ENCODE results near the gene CCDC15. TPM values are rescaled to one million over a fixed set of nuclear protein-coding genes. Genes with fewer than 3 reads are reported as not detected.

CCDC15 gene
- total RNA-seq, 2 donors from 2014 or later, result 0.91 to 1.3 TPM

GRCh38 chr11:124934862-124935547 is 19.0 kb upstream of the CCDC15 start:
- no peaks in the 10 kb centered on the region for H3K9me3 ChIP-seq (ENCODE audit: control insufficient read depth, low read length, poor library complexity, severe bottlenecking)
- Mint-ChIP-seq H3K27me3 (peaks cover 34% of the 10 kb centered on the region), H3K27ac (no peak overlapping the region), H3K4me1 (peaks cover 5% of the 10 kb centered on the region), H3K4me3 (no peak overlapping the region), H3K36me3 (ENCODE audit: low read depth) (peaks cover 3% of the 10 kb centered on the region)
- ATAC-seq, result no peak
- DNase-seq, result no peak

GRCh38 chr11:124935548-124936514 is 18.2 kb upstream of the CCDC15 start, which contains the start of gene HEPACAM:
TSS of gene HEPACAM (minus strand) at chr11:124936047. CDS start at chr11:124936006, 41 bp downstream.
- ATAC-seq (no peak), DNase-seq (no peak)
- Mint-ChIP-seq H3K27me3 (peaks cover 41% of the 10 kb centered on the region), H3K27ac (no peak within 1 kb of the TSS), H3K4me3 (no peak within 1 kb of the TSS), H3K4me1 (peaks cover 1% of the 10 kb centered on the region), H3K36me3 (ENCODE audit: low read depth) (peaks cover 3% of the 10 kb centered on the region)
- no peaks in the 10 kb centered on the region for H3K9me3 ChIP-seq (ENCODE audit: control insufficient read depth, low read length, poor library complexity, severe bottlenecking)

- no peaks in the 10 kb centered on the region for H3K9me3 ChIP-seq (ENCODE audit: control insufficient read depth, low read length, poor library complexity, severe bottlenecking)
- peaks cover 3% of the 10 kb centered on the region for H3K36me3 Mint-ChIP-seq (ENCODE audit: low read depth)
- DNase-seq (no peak), ATAC-seq (no peak)
- no peak overlapping the region for H3K4me3 Mint-ChIP-seq
- H3K4me1 Mint-ChIP-seq, result no peaks in the 10 kb centered on the region
- no peak overlapping the region for H3K27ac Mint-ChIP-seq
- H3K27me3 Mint-ChIP-seq, result peaks cover 48% of the 10 kb centered on the region
Measured at GRCh38 chr11:124937336-124937935, 16.6 kb upstream of the CCDC15 start.

GRCh38 chr11:124938206-124938765 is 15.7 kb upstream of the CCDC15 start:
- ATAC-seq, result no peak
- H3K4me3 Mint-ChIP-seq, result no peak overlapping the region
- H3K27ac Mint-ChIP-seq, result no peak overlapping the region
- peaks cover 3% of the 10 kb centered on the region for H3K36me3 Mint-ChIP-seq (ENCODE audit: low read depth)
- no peak for DNase-seq
- H3K4me1 Mint-ChIP-seq, result peaks cover 2% of the 10 kb centered on the region
- H3K27me3 Mint-ChIP-seq, result peaks cover 52% of the 10 kb centered on the region
- no peaks in the 10 kb centered on the region for H3K9me3 ChIP-seq (ENCODE audit: control insufficient read depth, low read length, poor library complexity, severe bottlenecking)

GRCh38 chr11:124938970-124939369 is 15.0 kb upstream of the CCDC15 start:
- H3K27me3 Mint-ChIP-seq, result peaks cover 52% of the 10 kb centered on the region
- peaks cover 3% of the 10 kb centered on the region for H3K36me3 Mint-ChIP-seq (ENCODE audit: low read depth)
- no peaks in the 10 kb centered on the region for H3K9me3 ChIP-seq (ENCODE audit: control insufficient read depth, low read length, poor library complexity, severe bottlenecking)
- no peak overlapping the region for H3K4me3 Mint-ChIP-seq
- H3K4me1 Mint-ChIP-seq, result peaks cover 5% of the 10 kb centered on the region
- no peak for DNase-seq
- H3K27ac Mint-ChIP-seq, result no peak overlapping the region
- no peak for ATAC-seq

GRCh38 chr11:124941703-124942102 is 12.3 kb upstream of the CCDC15 start:
- DNase-seq, result no peak
- peaks cover 3% of the 10 kb centered on the region for H3K36me3 Mint-ChIP-seq (ENCODE audit: low read depth)
- ATAC-seq, result no peak
- H3K4me1 Mint-ChIP-seq, result peaks cover 5% of the 10 kb centered on the region
- peaks cover 40% of the 10 kb centered on the region for H3K27me3 Mint-ChIP-seq
- H3K4me3 Mint-ChIP-seq, result no peak overlapping the region
- no peaks in the 10 kb centered on the region for H3K9me3 ChIP-seq (ENCODE audit: control insufficient read depth, low read length, poor library complexity, severe bottlenecking)
- H3K27ac Mint-ChIP-seq, result no peak overlapping the region

GRCh38 chr11:124942466-124943253 is 11.3 kb upstream of the CCDC15 start:
- no peak overlapping the region for H3K4me3 Mint-ChIP-seq
- H3K4me1 Mint-ChIP-seq, result peaks cover 5% of the 10 kb centered on the region
- peak overlapping the region; percentile 49 for H3K27ac Mint-ChIP-seq
- no peak for ATAC-seq
- no peaks in the 10 kb centered on the region for H3K9me3 ChIP-seq (ENCODE audit: control insufficient read depth, low read length, poor library complexity, severe bottlenecking)
- peaks cover 32% of the 10 kb centered on the region for H3K27me3 Mint-ChIP-seq
- H3K36me3 Mint-ChIP-seq (ENCODE audit: low read depth), result peaks cover 3% of the 10 kb centered on the region
- no peak for DNase-seq

GRCh38 chr11:124943254-124943616 is 10.8 kb upstream of the CCDC15 start:
- H3K27me3 Mint-ChIP-seq, result peaks cover 26% of the 10 kb centered on the region
- peaks cover 3% of the 10 kb centered on the region for H3K36me3 Mint-ChIP-seq (ENCODE audit: low read depth)
- H3K4me3 Mint-ChIP-seq, result no peak overlapping the region
- H3K9me3 ChIP-seq (ENCODE audit: control insufficient read depth, low read length, poor library complexity, severe bottlenecking), result no peaks in the 10 kb centered on the region
- peaks cover 5% of the 10 kb centered on the region for H3K4me1 Mint-ChIP-seq
- no peak for ATAC-seq
- no peak for DNase-seq
- H3K27ac Mint-ChIP-seq, result no peak overlapping the region

GRCh38 chr11:124943741-124944140 is 10.3 kb upstream of the CCDC15 start:
- Mint-ChIP-seq H3K4me3 (no peak overlapping the region), H3K27ac (peak overlapping the region; percentile 60), H3K27me3 (peaks cover 23% of the 10 kb centered on the region), H3K36me3 (ENCODE audit: low read depth) (peaks cover 2% of the 10 kb centered on the region), H3K4me1 (peaks cover 5% of the 10 kb centered on the region)
- no peaks in the 10 kb centered on the region for H3K9me3 ChIP-seq (ENCODE audit: control insufficient read depth, low read length, poor library complexity, severe bottlenecking)
- DNase-seq, result no peak
- no peak for ATAC-seq

GRCh38 chr11:124944565-124944964 is 9.4 kb upstream of the CCDC15 start:
- DNase-seq, result no peak
- peaks cover 5% of the 10 kb centered on the region for H3K4me1 Mint-ChIP-seq
- H3K27me3 Mint-ChIP-seq, result peaks cover 18% of the 10 kb centered on the region
- H3K36me3 Mint-ChIP-seq (ENCODE audit: low read depth), result peaks cover 2% of the 10 kb centered on the region
- peak overlapping the region; percentile 60 for H3K27ac Mint-ChIP-seq
- no peak overlapping the region for H3K4me3 Mint-ChIP-seq
- no peak for ATAC-seq
- H3K9me3 ChIP-seq (ENCODE audit: control insufficient read depth, low read length, poor library complexity, severe bottlenecking), result no peaks in the 10 kb centered on the region

- ATAC-seq (no peak), DNase-seq (no peak)
- H3K9me3 ChIP-seq (ENCODE audit: control insufficient read depth, low read length, poor library complexity, severe bottlenecking), result no peaks in the 10 kb centered on the region
- H3K4me3 Mint-ChIP-seq, result no peak overlapping the region
- peaks cover 10% of the 10 kb centered on the region for H3K27me3 Mint-ChIP-seq
- no peak overlapping the region for H3K27ac Mint-ChIP-seq
- peaks cover 5% of the 10 kb centered on the region for H3K4me1 Mint-ChIP-seq
- peaks cover 2% of the 10 kb centered on the region for H3K36me3 Mint-ChIP-seq (ENCODE audit: low read depth)
Measured at GRCh38 chr11:124945826-124946225, 8.2 kb upstream of the CCDC15 start.

GRCh38 chr11:124946735-124947141 is 7.3 kb upstream of the CCDC15 start:
- Mint-ChIP-seq H3K27me3 (peaks cover 5% of the 10 kb centered on the region), H3K27ac (no peak overlapping the region), H3K36me3 (ENCODE audit: low read depth) (peaks cover 2% of the 10 kb centered on the region), H3K4me3 (no peak overlapping the region), H3K4me1 (peaks cover 5% of the 10 kb centered on the region)
- no peaks in the 10 kb centered on the region for H3K9me3 ChIP-seq (ENCODE audit: control insufficient read depth, low read length, poor library complexity, severe bottlenecking)
- no peak for DNase-seq
- no peak for ATAC-seq

All from T-helper 17 cell (primary cell).